Effector CD4-positive, alpha-beta T cell (primary cell): ENCODE results near the gene NCLN.
"Not testable (repeated sequence)": the region's sequence is repeated elsewhere in the genome, so short reads cannot be mapped to it uniquely, and the experiment has no call there.

Experiments used
- DNase-seq: peaks from one replicate; pipeline ENCODE4 v3.0.0-alpha.2; 2020

NCLN gene

GRCh38 chr19:3229346-3229743 is 43.6 kb downstream of the NCLN start:
- DNase-seq: no peak

DNA sequence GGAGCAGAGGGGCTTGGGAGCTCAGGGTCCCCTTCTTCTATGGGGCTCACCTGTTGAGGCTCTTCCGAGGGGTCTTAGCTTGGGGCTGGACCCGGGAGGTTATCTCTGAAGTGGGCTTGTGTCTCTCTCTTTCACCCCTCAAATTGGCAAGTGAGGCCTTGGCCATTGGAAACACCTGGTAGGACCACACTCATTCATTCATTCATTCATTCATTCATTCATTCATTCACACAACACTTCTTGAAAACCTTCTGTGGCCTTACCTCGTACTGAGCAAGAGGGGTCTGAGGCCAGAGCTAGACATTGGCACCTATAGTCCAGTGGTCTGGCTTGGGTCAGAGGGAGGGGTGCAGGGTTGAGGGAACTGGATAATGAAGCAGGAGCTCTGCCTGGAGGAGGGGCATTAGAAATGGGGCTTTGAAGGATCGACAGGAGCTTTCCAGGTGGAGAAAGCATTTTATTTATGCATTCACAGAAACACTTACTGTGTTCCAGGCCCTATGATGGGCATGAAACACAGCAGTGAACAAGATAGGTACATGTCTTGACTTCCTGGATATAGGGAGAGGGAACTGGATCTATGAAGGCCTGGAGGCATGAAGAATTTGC is 44.3 kb downstream of the NCLN start:
- DNase-seq: no peak

- no peak for DNase-seq
These were observed 45.6 kb downstream of the NCLN start for GRCh38 chr19:3231288-3231687.

- DNase-seq: no peak
These were observed 47.4 kb downstream of the NCLN start for GRCh38 chr19:3233116-3233515.

GRCh38 chr19:3233831-3234230 is 48.1 kb downstream of the NCLN start:
- DNase-seq: no peak

DNA sequence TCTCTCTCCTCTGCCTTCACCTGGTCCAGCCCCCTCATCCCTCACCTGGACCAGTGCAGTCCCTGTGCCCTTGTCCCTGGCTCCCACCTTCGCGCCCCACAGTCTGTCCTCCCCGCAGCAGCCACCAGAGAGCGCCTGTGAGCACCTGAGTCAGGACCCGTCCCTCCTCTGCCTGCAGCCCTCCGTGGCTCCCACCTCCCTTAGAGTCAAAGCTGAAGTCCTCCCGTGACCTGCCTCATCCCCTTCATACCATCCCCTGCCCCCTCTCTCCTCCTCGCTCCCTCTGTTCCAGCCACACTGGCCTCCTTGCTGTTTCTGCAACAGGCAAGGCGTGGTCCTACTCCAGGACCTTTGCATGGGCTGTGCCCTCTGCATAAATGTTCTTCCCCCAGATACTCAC is 49.1 kb downstream of the NCLN start:
- DNase-seq: no peak

DNA sequence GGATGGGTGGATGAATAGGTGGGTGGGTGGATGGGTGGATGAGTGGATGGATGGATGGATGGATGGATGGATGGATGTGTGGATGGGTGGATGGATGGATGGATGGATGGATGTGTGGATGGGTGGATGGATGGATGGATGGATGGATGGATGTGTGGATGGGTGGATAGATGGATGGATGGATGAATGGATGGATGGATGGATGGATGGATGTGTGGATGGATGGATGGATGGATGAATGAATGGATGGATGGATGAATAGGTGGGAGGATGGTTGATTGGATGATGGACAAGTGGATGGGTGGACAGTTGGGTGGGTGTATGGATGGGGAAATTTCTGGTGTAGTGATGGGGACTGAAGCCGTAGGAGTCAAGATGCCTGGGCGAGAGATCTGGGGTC is 49.9 kb downstream of the NCLN start:
- not testable (repeated sequence) for DNase-seq

DNA sequence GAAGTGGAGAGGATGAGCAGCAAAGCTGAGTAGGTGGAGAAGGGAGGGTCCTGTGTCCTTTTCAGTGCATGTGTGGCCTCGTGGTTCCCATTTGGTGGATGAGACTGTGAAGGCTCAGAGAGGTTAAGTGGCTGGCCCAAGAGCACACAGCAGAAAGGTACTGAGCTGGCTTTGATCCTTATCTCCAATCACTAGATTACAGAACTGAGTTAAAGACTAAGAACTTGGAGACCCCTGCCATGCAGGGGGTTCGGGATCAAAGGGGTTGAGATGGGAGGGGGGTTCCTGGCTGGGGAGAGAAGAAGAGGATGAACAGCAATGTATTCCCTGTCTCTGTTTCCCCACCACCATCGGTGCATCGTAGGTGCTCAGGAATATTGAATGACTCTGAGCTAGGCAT is 50.5 kb downstream of the NCLN start:
- DNase-seq: no peak

GRCh38 chr19:3238066-3238561 is 52.4 kb downstream of the NCLN start:
- no peak for DNase-seq

- no peak for DNase-seq
These were observed 53.6 kb downstream of the NCLN start for GRCh38 chr19:3239367-3239766.

DNA sequence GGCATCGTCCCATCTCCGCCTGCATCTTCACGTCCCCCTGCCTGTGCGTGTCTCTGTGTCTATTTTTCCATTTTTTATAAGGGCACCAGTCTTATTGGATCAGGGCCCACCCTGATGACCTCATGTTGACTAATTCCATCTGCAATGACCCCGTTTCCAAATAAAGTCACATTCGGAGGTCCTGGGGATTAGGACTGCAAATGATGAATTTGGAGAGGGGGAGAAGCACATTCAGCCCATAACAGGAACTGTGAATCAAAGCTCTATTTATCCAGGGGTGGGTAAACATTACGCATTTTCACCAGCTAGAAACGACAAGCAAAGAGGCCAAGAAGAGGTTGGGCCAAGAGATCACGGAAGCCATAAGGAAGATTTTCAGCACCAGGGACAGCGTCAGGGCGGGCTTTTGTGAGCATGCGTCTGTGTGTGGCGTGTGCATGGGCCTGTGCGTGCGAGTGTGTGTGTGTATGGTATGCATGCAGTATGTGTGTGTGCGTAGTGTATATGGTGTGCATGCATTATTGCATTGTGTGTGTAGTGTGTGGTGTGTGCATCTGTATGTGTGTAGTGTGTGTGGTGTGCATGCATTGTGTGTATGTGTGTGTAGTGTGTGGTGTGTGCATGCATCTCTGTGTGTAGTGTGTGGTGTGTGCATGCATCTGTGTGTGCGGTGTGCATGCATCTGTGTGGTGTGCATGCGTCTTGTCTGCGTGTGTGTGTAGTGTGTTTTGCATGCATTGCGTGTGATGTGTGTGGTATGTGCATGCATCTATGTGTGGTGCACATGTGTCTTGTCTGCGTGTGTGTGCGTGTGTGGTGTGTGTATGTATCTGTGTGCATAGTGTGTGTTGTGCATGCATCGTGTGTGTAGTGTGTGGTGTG is 58.3 kb downstream of the NCLN start:
- peak; percentile 14 for DNase-seq

DNA sequence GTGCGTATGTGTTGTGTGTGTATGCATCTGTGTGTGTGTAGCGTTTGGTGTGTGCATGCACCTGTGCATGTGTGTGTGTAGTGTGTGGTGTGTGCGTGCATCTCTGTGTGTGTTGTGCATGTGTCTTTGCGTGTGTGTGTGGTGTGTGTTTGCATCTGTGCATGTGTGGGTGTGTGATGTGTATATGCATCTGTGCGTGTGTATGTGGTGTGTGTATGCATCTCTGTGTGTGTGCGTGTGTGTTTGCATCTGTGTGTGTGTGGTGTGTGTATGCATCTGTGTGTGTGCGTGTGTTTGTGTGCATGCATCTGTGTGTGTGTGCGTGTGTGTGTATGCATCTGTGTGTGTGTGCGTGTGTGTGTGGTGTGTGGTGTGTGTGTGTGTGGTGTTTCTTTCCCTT is 59.3 kb downstream of the NCLN start:
- DNase-seq: no peak

GRCh38 chr19:3248728-3249326 is 63.1 kb downstream of the NCLN start:
- no peak for DNase-seq

DNA sequence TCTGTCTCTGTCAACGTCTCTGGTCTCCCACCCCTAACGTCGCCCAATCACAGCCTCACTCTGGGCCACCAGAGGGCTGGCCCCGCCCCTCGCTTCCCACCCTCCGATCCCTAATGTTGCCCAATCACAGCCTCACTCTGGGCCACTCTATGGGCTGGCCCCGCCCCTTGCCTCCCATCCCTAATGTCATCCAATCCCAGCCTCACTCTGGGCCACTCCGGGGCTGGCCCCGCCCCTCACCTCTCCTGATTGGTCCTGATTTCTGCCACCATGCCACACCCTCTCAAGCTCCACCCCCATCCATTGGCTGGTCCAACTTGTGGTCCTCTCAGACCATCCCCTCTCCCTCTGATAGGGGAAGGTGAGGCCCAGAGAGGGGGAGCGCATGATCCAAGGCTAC is 63.7 kb downstream of the NCLN start:
- no peak for DNase-seq

DNA sequence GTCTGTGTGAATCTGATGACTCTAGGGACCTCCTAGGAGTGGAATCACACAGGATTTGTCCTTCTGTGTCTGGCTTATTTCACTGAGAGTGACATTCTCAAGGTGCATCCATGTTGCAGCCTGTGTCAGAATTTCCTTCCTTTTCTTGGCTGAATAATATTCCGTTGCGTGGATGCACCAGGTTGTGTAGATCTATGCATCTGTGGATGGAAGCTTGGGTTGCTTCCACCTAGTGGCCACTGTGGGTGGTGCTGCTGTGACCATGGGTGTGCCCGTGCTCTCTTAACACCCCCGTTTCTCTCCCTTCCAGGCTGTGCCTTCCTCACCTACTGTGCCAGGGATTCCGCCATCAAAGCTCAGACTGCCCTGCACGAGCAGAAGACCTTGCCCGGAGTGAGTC is 64.9 kb downstream of the NCLN start:
- DNase-seq: peak; percentile 25

DNA sequence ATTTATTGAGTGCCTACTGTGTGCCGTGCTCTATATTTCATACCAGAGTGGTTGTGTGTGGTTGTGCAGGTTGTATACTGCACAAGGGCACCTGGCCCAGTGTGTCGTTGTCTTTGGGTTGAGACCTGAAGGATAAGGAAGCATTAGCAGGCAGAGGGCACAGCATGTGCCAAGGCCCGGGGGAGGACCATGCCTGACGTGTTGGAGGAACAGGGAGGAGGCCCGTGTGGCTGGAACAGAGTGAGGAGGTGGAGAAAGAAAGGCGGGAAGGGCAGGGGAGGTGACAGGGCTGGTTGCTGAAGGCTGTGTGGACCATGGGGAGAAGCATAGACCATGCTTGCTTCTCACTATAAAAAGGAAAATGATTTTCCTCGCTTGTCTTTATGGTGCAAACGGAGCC is 65.5 kb downstream of the NCLN start:
- DNase-seq: no peak

GRCh38 chr19:3252650-3253049 is 66.9 kb downstream of the NCLN start:
- DNase-seq: no peak

DNA sequence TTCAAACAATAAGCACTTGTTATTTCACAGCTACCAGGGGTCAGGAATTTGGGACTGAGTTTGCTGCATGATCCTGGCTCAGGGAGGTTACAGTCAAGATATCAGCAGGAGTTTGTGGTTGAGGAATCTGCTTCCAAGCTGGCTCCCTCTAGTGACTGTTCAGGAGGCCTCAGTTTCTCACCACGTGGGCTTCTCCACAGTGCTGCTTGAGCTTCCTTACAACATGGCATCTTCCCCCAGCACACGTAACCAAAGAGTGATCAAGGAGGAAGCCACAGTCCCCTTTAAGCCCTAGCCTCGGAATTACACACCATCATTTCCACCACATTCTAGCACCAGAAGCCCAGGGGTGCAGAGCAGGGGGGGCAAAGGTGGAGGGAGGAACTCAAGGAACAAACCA is 67.5 kb downstream of the NCLN start:
- DNase-seq: no peak

DNA sequence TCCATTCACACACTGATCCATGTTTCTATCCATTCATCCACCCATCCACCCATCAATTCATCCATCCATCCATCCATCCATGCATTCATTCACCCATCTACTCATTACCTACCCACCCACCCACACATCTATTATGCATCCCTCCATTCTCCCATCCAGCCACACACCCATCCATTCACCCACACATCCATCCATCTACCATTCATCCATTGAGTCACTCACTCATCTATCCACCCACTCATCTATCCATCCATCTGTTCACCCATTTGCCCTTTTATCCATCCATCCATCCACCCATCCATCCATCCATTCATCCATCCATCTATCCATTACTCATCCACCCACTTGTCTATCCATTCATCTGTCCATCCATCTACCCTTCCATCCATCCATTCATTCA is 68.8 kb downstream of the NCLN start:
- DNase-seq: no peak

GRCh38 chr19:3257071-3257470 is 71.3 kb downstream of the NCLN start:
- no peak for DNase-seq
